ENCODE measurements around the gene HLA-C.
A peak's percentile ranks its signal among the peaks of the same experiment; 100 is the strongest.
"Not testable (repeated sequence)": the region's sequence is repeated elsewhere in the genome, so short reads cannot be mapped to it uniquely, and the experiment has no call there.

Gene HLA-C

GRCh38 chr6:31299947-31300346, 28.1 kb upstream of the HLA-C start:
- Histone ChIP-seq H3K27ac (ENCODE audit: low read depth, low read length, severe bottlenecking) (no peak overlapping the region), H3K4me1 (ENCODE audit: control insufficient read depth, insufficient read depth, low read length, poor library complexity, severe bottlenecking) (no peaks in the 10 kb centered on the region), H3K9me3 (ENCODE audit: control insufficient read depth, low read length) (peaks cover 4% of the 10 kb centered on the region), H3K4me3 (ENCODE audit: extremely low read depth, insufficient read depth, low read length, poor library complexity, severe bottlenecking) (no peak overlapping the region), H3K36me3 (ENCODE audit: control insufficient read depth, insufficient read depth, low read length) (no peaks in the 10 kb centered on the region)
- WGBS, 2 experiments (ENCODE audit: insufficient coverage in 2 of 2) = 79 to 96% methylated on average over 3 of the region's 3 CpGs

- Histone ChIP-seq H3K27ac (ENCODE audit: low read depth, low read length, severe bottlenecking) (no peak overlapping the region), H3K4me3 (ENCODE audit: extremely low read depth, insufficient read depth, low read length, poor library complexity, severe bottlenecking) (no peak overlapping the region), H3K36me3 (ENCODE audit: control insufficient read depth, insufficient read depth, low read length) (no peaks in the 10 kb centered on the region), H3K9me3 (ENCODE audit: control insufficient read depth, low read length) (peaks cover 4% of the 10 kb centered on the region), H3K4me1 (ENCODE audit: control insufficient read depth, insufficient read depth, low read length, poor library complexity, severe bottlenecking) (no peaks in the 10 kb centered on the region)
- 20 to 50% methylated on average over 1 of the region's 2 CpGs for WGBS, 2 experiments (ENCODE audit: insufficient coverage in 2 of 2)
These were observed 27.6 kb upstream of the HLA-C start for GRCh38 chr6:31299511-31299910.

- Histone ChIP-seq H3K36me3 (ENCODE audit: control insufficient read depth, insufficient read depth, low read length) (no peaks in the 10 kb centered on the region), H3K9me3 (ENCODE audit: control insufficient read depth, low read length) (peaks cover 4% of the 10 kb centered on the region), H3K4me3 (ENCODE audit: extremely low read depth, insufficient read depth, low read length, poor library complexity, severe bottlenecking) (no peak overlapping the region), H3K27ac (ENCODE audit: low read depth, low read length, severe bottlenecking) (no peak overlapping the region), H3K4me1 (ENCODE audit: control insufficient read depth, insufficient read depth, low read length, poor library complexity, severe bottlenecking) (no peaks in the 10 kb centered on the region)
- WGBS, 2 experiments (ENCODE audit: insufficient coverage in 2 of 2) = 71 to 86% methylated on average over 1 of the region's 3 CpGs
These were observed 22.2 kb upstream of the HLA-C start for GRCh38 chr6:31294056-31294455.

- H3K4me1 ChIP-seq (ENCODE audit: control insufficient read depth, insufficient read depth, low read length, poor library complexity, severe bottlenecking) = no peaks in the 10 kb centered on the region
- no peak overlapping the region for H3K4me3 ChIP-seq (ENCODE audit: extremely low read depth, insufficient read depth, low read length, poor library complexity, severe bottlenecking)
- whole genome bisulfite sequencing, 2 experiments (ENCODE audit: insufficient coverage in 2 of 2) = 16 to 71% methylated on average over 1 to 3 of the region's 5 CpGs
- H3K27ac ChIP-seq (ENCODE audit: low read depth, low read length, severe bottlenecking) = no peak overlapping the region
- peaks cover 4% of the 10 kb centered on the region for H3K9me3 ChIP-seq (ENCODE audit: control insufficient read depth, low read length)
- no peaks in the 10 kb centered on the region for H3K36me3 ChIP-seq (ENCODE audit: control insufficient read depth, insufficient read depth, low read length)
These were observed 21.5 kb upstream of the HLA-C start for GRCh38 chr6:31293343-31293742.

- Histone ChIP-seq H3K9me3 (ENCODE audit: control insufficient read depth, low read length) (no peaks in the 10 kb centered on the region), H3K4me3 (ENCODE audit: extremely low read depth, insufficient read depth, low read length, poor library complexity, severe bottlenecking) (no peak overlapping the region), H3K36me3 (ENCODE audit: control insufficient read depth, insufficient read depth, low read length) (no peaks in the 10 kb centered on the region), H3K4me1 (ENCODE audit: control insufficient read depth, insufficient read depth, low read length, poor library complexity, severe bottlenecking) (no peaks in the 10 kb centered on the region), H3K27ac (ENCODE audit: low read depth, low read length, severe bottlenecking) (no peak overlapping the region)
These were observed 17.9 kb upstream of the HLA-C start for GRCh38 chr6:31289788-31290187.

- Histone ChIP-seq H3K27ac (ENCODE audit: low read depth, low read length, severe bottlenecking) (no peak overlapping the region), H3K36me3 (ENCODE audit: control insufficient read depth, insufficient read depth, low read length) (no peaks in the 10 kb centered on the region), H3K4me1 (ENCODE audit: control insufficient read depth, insufficient read depth, low read length, poor library complexity, severe bottlenecking) (no peaks in the 10 kb centered on the region), H3K4me3 (ENCODE audit: extremely low read depth, insufficient read depth, low read length, poor library complexity, severe bottlenecking) (no peak overlapping the region), H3K9me3 (ENCODE audit: control insufficient read depth, low read length) (no peaks in the 10 kb centered on the region)
- WGBS, 2 experiments (ENCODE audit: insufficient coverage in 2 of 2) = 87 to 94% methylated on average over 2 to 4 of the region's 4 CpGs
These were observed 15.7 kb upstream of the HLA-C start for GRCh38 chr6:31287619-31288018.

GRCh38 chr6:31285982-31286381, 14.1 kb upstream of the HLA-C start:
- Histone ChIP-seq H3K9me3 (ENCODE audit: control insufficient read depth, low read length) (no peaks in the 10 kb centered on the region), H3K36me3 (ENCODE audit: control insufficient read depth, insufficient read depth, low read length) (no peaks in the 10 kb centered on the region), H3K27ac (ENCODE audit: low read depth, low read length, severe bottlenecking) (no peak overlapping the region), H3K4me3 (ENCODE audit: extremely low read depth, insufficient read depth, low read length, poor library complexity, severe bottlenecking) (no peak overlapping the region), H3K4me1 (ENCODE audit: control insufficient read depth, insufficient read depth, low read length, poor library complexity, severe bottlenecking) (no peaks in the 10 kb centered on the region)
- 83 to 87% methylated on average over 2 of the region's 2 CpGs for WGBS, 2 experiments (ENCODE audit: insufficient coverage in 2 of 2)

- Histone ChIP-seq H3K36me3 (ENCODE audit: control insufficient read depth, insufficient read depth, low read length) (no peaks in the 10 kb centered on the region), H3K4me3 (ENCODE audit: extremely low read depth, insufficient read depth, low read length, poor library complexity, severe bottlenecking) (no peak overlapping the region), H3K4me1 (ENCODE audit: control insufficient read depth, insufficient read depth, low read length, poor library complexity, severe bottlenecking) (no peaks in the 10 kb centered on the region), H3K27ac (ENCODE audit: low read depth, low read length, severe bottlenecking) (no peak overlapping the region), H3K9me3 (ENCODE audit: control insufficient read depth, low read length) (no peaks in the 10 kb centered on the region)
- 86 to 100% methylated on average over 1 to 2 of the region's 3 CpGs for WGBS, 2 experiments (ENCODE audit: insufficient coverage in 2 of 2)
These were observed 13.6 kb upstream of the HLA-C start for GRCh38 chr6:31285486-31285885.

- H3K27ac ChIP-seq (ENCODE audit: low read depth, low read length, severe bottlenecking); H3K4me3 ChIP-seq (ENCODE audit: extremely low read depth, insufficient read depth, low read length, poor library complexity, severe bottlenecking); H3K4me1 ChIP-seq (ENCODE audit: control insufficient read depth, insufficient read depth, low read length, poor library complexity, severe bottlenecking); H3K36me3 ChIP-seq (ENCODE audit: control insufficient read depth, insufficient read depth, low read length); H3K9me3 ChIP-seq (ENCODE audit: control insufficient read depth, low read length): not testable (repeated sequence)
- 83 to 100% methylated on average over 1 to 2 of the region's 3 CpGs for WGBS, 2 experiments (ENCODE audit: insufficient coverage in 2 of 2)
These were observed 7.8 kb upstream of the HLA-C start for GRCh38 chr6:31279647-31280046.

GRCh38 chr6:31272836-31273626, 1.1 kb upstream of the HLA-C start:
- Histone ChIP-seq H3K27ac (ENCODE audit: low read depth, low read length, severe bottlenecking) (no peak overlapping the region), H3K4me3 (ENCODE audit: extremely low read depth, insufficient read depth, low read length, poor library complexity, severe bottlenecking) (no peak overlapping the region)

GRCh38 chr6:31272436-31272835, 544 bp upstream of the HLA-C start:
- WGBS, 2 experiments (ENCODE audit: insufficient coverage in 2 of 2) = 71% methylated on average over 3 of the region's 4 CpGs; no CpG with 5 or more reads in 1 of the 2 experiments
- peaks cover 17% of the 10 kb centered on the region for H3K36me3 ChIP-seq (ENCODE audit: control insufficient read depth, insufficient read depth, low read length)
- H3K4me3 ChIP-seq (ENCODE audit: extremely low read depth, insufficient read depth, low read length, poor library complexity, severe bottlenecking) = peak overlapping the region; percentile 63
- H3K27ac ChIP-seq (ENCODE audit: low read depth, low read length, severe bottlenecking) = no peak overlapping the region
- H3K9me3 ChIP-seq (ENCODE audit: control insufficient read depth, low read length) = no peaks in the 10 kb centered on the region
- no peaks in the 10 kb centered on the region for H3K4me1 ChIP-seq (ENCODE audit: control insufficient read depth, insufficient read depth, low read length, poor library complexity, severe bottlenecking)

More at GRCh38 chr6:31272836-31273626, 1.1 kb upstream of the HLA-C start:
- peaks cover 17% of the 10 kb centered on the region for H3K36me3 ChIP-seq (ENCODE audit: control insufficient read depth, insufficient read depth, low read length)
- no peaks in the 10 kb centered on the region for H3K4me1 ChIP-seq (ENCODE audit: control insufficient read depth, insufficient read depth, low read length, poor library complexity, severe bottlenecking)
- WGBS, 2 experiments (ENCODE audit: insufficient coverage in 2 of 2) = 70 to 77% methylated on average over 4 to 7 of the region's 10 CpGs
- no peaks in the 10 kb centered on the region for H3K9me3 ChIP-seq (ENCODE audit: control insufficient read depth, low read length)

Measured in mesodermal cell (in vitro differentiated cells).